Osteoblast (primary cell): Measurements from ENCODE around the gene IBA57. TPM values are rescaled to one million over a fixed set of nuclear protein-coding genes. Genes with fewer than 3 reads are reported as not detected.

Source experiments
- DNase-seq: peaks from one replicate; pipeline ENCODE4 v3.0.0; 2011; ENCODE audit warnings: low spot score, mixed read lengths; ENCODE audit not compliant: insufficient read length; ENCODE audit errors: missing footprints
- H2AFZ ChIP-seq: 2 replicates; pipeline ENCODE4 v1.6.0; 2011; ENCODE audit warnings: mild to moderate bottlenecking, low read length
- H3K27ac ChIP-seq: 2 replicates; pipeline ENCODE4 v1.5.1; 2011; ENCODE audit warnings: mild to moderate bottlenecking, low read depth, low read length, moderate library complexity
- H3K27me3 ChIP-seq: 2 replicates; pipeline ENCODE4 v1.6.0; 2012; ENCODE audit warnings: mild to moderate bottlenecking, control low read depth, inconsistent platforms, low read length, moderate library complexity; ENCODE audit not compliant: insufficient read depth
- H3K36me3 ChIP-seq: 2 replicates; pipeline ENCODE4 v1.5.1; 2011; ENCODE audit warnings: mild to moderate bottlenecking, low read length, control low read depth, moderate library complexity; ENCODE audit not compliant: insufficient read depth
- H3K4me1 ChIP-seq: 2 replicates; pipeline ENCODE4 v1.5.1; 2011; ENCODE audit warnings: mild to moderate bottlenecking, low read length, control low read depth, moderate library complexity; ENCODE audit not compliant: insufficient read depth
- H3K4me2 ChIP-seq: 2 replicates; pipeline ENCODE4 v1.6.0; 2011; ENCODE audit warnings: mild to moderate bottlenecking, low read length; ENCODE audit not compliant: insufficient read depth
- H3K4me3 ChIP-seq: fragments of 200-600 bp; sonication (generic); 3 replicates; pipeline ENCODE4 v1.5.1; 2012; ENCODE audit warnings: mild to moderate bottlenecking, low read length, inconsistent platforms; ENCODE audit not compliant: insufficient read depth
- H3K79me2 ChIP-seq: 2 replicates; pipeline ENCODE4 v1.6.0; 2012; ENCODE audit warnings: mild to moderate bottlenecking, low read length, control low read depth, inconsistent platforms; ENCODE audit not compliant: insufficient read depth
- H3K9me3 ChIP-seq: 2 replicates; pipeline ENCODE4 v1.5.1; 2011; ENCODE audit warnings: low read depth, low read length, control low read depth
- H4K20me1 ChIP-seq: 2 replicates; pipeline ENCODE4 v1.6.0; 2012; ENCODE audit warnings: mild to moderate bottlenecking, low read length, control low read depth; ENCODE audit not compliant: insufficient read depth
- total RNA-seq: library from RNA; depleted of rRNA; stranded (reverse); fragments of >200 nt; gene quantifications from 2 replicates; pipeline ENCODE4 v1.2.3, GENCODE V29; 2012
- TF ChIP-seq, protein P1 (sequence below): IDR thresholded peaks from 2 replicates; pipeline ENCODE4 v1.5.1; 2011; ENCODE audit warnings: mild to moderate bottlenecking, low read depth, low read length, moderate library complexity; ENCODE audit errors: extremely low read depth

The IBA57 gene
- total RNA-seq, 1 donor: 4.7 TPM

DNA sequence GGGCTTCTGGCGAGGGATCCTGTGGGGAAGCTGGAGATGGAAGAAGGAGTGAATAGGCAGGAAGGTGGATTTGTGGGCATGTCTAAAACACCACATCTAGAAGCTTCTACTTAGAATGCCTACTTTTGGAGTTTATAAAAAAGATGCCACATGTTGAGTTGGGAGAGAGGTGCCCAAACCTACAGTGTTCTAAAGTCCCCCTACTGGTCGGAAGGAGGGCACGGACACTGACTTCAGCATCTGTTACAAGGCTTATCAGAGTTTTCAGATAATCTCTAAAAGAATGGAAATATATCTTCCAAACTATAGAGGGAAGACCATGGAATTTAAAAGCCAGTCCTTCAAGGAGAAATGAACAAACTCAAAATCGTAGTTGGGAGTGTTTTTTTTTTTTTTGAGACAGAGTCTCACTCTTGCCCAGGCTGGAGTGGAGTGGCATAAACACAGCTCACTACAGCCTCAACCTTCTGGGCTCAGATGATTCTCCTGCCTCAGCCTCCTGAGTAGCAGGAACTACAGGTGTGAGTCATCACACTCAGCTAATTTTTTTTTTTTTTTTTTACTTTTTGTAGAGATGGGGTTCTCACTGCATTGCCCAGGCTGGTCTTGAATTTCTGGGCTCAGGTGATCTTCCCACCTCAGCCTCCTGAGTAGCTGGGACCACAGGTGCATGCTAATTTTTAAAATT, 14.8 kb downstream of the IBA57 start:
- H3K27ac ChIP-seq: no peak overlapping the region
- H3K4me1 ChIP-seq: no peaks in the 10 kb centered on the region
- H3K4me3 ChIP-seq: no peak overlapping the region
- H4K20me1 ChIP-seq: no peaks in the 10 kb centered on the region
- H3K79me2 ChIP-seq: no peaks in the 10 kb centered on the region
- no peak overlapping the region for H2AFZ ChIP-seq
- TF ChIP-seq, protein P1, sequence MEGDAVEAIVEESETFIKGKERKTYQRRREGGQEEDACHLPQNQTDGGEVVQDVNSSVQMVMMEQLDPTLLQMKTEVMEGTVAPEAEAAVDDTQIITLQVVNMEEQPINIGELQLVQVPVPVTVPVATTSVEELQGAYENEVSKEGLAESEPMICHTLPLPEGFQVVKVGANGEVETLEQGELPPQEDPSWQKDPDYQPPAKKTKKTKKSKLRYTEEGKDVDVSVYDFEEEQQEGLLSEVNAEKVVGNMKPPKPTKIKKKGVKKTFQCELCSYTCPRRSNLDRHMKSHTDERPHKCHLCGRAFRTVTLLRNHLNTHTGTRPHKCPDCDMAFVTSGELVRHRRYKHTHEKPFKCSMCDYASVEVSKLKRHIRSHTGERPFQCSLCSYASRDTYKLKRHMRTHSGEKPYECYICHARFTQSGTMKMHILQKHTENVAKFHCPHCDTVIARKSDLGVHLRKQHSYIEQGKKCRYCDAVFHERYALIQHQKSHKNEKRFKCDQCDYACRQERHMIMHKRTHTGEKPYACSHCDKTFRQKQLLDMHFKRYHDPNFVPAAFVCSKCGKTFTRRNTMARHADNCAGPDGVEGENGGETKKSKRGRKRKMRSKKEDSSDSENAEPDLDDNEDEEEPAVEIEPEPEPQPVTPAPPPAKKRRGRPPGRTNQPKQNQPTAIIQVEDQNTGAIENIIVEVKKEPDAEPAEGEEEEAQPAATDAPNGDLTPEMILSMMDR: peak; percentile 33
- no peaks in the 10 kb centered on the region for H3K27me3 ChIP-seq
- H3K4me2 ChIP-seq: no peak overlapping the region
- no peaks in the 10 kb centered on the region for H3K36me3 ChIP-seq
- no peaks in the 10 kb centered on the region for H3K9me3 ChIP-seq
- peak; percentile 85 for DNase-seq

DNA sequence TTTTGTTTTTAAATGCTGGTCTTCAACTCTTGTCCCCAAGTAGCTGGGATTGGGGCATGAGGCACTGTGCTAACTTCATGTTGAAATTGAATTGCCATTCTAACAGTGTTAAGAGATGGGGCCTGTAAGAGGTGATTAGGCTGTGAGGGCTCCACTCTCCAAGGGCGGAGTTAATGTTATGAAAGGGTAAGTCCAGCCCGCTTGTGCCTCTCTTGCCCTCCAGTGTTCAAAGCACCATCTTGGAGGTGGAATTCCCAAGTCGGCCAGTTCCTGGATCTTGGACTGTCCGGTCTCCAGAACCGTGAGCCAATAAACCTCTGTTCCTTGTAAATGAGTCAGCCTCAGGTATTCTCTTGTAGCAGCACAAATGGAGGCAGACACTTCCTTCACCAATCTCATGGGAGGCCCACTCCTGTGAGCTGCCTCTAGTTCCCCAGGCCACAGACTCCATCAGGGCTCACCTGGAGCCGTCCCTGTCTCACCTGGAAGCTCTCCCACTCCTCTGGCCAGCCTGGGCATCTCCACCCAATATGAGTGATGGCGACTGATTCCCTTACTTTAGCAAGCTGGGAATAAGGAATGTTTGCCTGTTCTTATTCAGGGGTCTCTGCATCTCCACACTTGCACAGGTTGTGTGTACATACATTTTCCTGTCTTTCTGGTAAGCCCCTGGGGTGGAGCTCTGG, 15.5 kb downstream of the IBA57 start:
- H3K27ac ChIP-seq: no peak overlapping the region
- H2AFZ ChIP-seq: no peak overlapping the region
- H3K27me3 ChIP-seq: no peaks in the 10 kb centered on the region
- no peak for DNase-seq
- H4K20me1 ChIP-seq: no peaks in the 10 kb centered on the region
- H3K4me3 ChIP-seq: no peak overlapping the region
- H3K9me3 ChIP-seq: no peaks in the 10 kb centered on the region
- TF ChIP-seq, protein P1: no peak
- no peaks in the 10 kb centered on the region for H3K4me1 ChIP-seq
- no peaks in the 10 kb centered on the region for H3K36me3 ChIP-seq
- H3K4me2 ChIP-seq: no peak overlapping the region
- H3K79me2 ChIP-seq: no peaks in the 10 kb centered on the region

DNA sequence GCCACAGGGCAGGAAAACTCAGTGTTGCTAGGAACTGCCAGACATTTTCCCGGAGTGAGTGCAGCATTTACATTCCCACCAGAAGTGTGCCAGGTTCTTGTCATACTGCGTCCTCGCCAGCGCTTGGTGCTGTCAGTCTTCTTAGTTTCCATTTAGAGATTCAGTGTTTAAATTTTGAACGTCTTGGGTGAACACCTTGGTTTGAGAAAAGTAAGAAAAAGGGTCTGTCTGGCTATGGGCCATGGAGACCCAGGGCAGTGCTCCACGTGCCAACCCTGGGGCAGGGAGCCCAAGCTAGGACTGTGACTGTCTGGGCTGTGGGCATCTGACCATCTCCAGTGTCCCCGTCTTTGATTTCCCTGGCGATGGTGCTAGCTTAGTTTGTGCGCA, 16.0 kb downstream of the IBA57 start:
- Histone ChIP-seq H3K79me2 (no peaks in the 10 kb centered on the region), H4K20me1 (no peaks in the 10 kb centered on the region), H3K4me3 (no peak overlapping the region), H3K4me1 (no peaks in the 10 kb centered on the region), H3K9me3 (no peaks in the 10 kb centered on the region), H2AFZ (no peak overlapping the region), H3K36me3 (no peaks in the 10 kb centered on the region), H3K27me3 (no peaks in the 10 kb centered on the region), H3K4me2 (no peak overlapping the region), H3K27ac (no peak overlapping the region)
- TF ChIP-seq, protein P1: no peak
- no peak for DNase-seq

DNA sequence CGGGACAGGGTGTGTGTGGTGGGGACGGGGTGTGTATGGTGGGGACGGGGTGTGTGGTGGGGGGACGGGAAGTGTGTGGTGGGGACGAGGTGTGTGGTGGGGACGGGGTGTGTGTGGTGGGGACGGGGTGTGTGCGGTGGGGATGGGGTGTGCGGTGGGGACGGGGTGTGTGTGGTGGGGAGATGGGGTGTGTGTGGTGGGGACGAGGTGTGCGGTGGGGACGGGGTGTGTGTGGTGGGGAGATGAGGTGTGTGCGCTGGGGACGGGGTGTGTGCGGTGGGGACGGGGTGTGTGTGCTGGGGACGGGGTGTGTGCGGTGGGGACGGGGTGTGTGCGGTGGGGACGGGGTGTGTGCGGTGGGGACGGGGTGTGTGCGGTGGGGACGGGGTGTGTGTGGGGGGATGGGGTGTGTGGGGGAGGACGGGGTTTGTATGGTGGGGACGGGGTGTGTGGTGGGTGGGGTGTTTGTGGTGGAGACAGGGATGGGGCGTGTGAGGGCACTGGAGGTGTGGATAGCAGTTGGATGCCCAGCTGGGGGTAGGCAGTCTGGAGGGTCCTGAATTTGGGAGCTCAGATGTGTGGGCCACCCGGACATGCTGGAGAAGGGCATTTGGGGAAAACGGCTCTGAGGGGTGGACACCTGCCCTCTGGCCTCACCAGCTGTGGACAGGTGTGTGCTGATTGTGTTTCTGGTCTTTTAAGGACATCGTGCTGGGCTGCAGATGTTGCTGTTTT, 16.9 kb downstream of the IBA57 start:
- Histone ChIP-seq H2AFZ (no peak overlapping the region), H3K4me2 (no peak overlapping the region), H4K20me1 (no peaks in the 10 kb centered on the region), H3K4me1 (no peaks in the 10 kb centered on the region), H3K9me3 (no peaks in the 10 kb centered on the region), H3K36me3 (no peaks in the 10 kb centered on the region), H3K27me3 (no peaks in the 10 kb centered on the region), H3K4me3 (no peak overlapping the region), H3K79me2 (no peaks in the 10 kb centered on the region), H3K27ac (no peak overlapping the region)
- TF ChIP-seq, protein P1: no peak
- DNase-seq: no peak
